ENCODE data around the gene CPT1C. TPM values are rescaled to one million over a fixed set of nuclear protein-coding genes. Genes with fewer than 3 reads are reported as not detected.

CPT1C gene
- total RNA-seq, 1 donor from 2014 or later: 60.9 TPM

- Mint-ChIP-seq H3K27me3 (ENCODE audit: low read depth) (peaks cover 6% of the 10 kb centered on the region), H3K9me3 (no peaks in the 10 kb centered on the region), H3K4me1 (peaks cover 22% of the 10 kb centered on the region), H3K4me3 (peak overlapping the region; percentile 77), H3K27ac (peak overlapping the region; percentile 91), H3K36me3 (peaks cover 14% of the 10 kb centered on the region)
- peak; percentile 4 for TF ChIP-seq CTCF (IDR thresholded peaks at IDR 0.05; ENCODE audit: unreplicated experiment)
- no peak for DNase-seq (ENCODE audit: low spot score in 2 of 2, unreplicated experiment in 2 of 2)
These were observed 749 bp upstream of the CPT1C start for GRCh38 chr19:49690079-49690655.

DNA sequence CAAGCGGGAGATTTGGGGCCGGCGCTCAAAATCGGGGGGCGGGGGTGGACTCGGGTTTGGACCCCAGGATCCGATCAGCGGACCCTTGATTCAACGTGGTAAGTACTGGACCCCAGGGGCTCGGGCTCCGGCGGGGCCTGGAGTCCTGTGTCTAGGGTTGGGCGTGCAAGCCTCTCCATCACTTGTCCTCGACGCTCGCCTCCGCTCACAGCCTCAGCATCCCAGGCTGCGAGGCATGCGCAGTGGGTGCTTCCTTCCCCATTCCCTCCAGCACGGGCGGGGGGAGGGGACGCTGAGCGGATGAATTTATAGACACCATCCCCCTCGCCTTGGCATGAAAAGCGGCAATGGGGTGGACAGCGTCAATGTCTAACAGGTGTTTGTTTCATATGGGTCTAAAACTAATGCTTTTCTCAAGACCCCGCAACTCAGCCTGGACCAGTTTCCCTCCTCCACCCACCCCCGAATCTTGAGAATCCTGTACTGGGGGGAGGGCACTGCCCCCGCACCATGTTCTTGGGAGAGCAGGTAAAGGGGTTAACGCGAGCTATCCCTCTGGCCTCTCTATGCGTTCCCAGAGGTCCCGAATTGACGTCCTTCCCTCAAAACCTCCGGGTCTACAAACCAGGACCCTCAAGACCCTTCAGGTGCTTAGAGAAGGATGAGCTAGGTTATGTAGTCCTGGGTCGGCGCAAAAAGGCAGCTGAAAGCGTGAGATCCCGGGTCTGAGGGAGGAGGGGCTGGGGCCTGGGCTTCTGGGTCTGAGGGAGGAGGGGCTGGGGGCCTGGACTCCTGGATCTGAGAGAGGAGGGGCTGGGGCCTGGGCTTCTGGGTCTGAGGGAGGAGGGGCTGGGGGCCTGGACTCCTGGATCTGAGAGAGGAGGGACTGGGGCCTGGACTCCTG, 579 bp downstream of the CPT1C start:
- Mint-ChIP-seq H3K4me3 (peak overlapping the region; percentile 77), H3K27me3 (ENCODE audit: low read depth) (peaks cover 6% of the 10 kb centered on the region), H3K27ac (peak overlapping the region; percentile 91), H3K9me3 (no peaks in the 10 kb centered on the region), H3K36me3 (peaks cover 7% of the 10 kb centered on the region), H3K4me1 (peaks cover 22% of the 10 kb centered on the region)
- no peak for TF ChIP-seq CTCF (IDR thresholded peaks at IDR 0.05; ENCODE audit: unreplicated experiment)
- peak in 1 of 2 experiments; percentile 75 for DNase-seq (ENCODE audit: low spot score in 2 of 2, unreplicated experiment in 2 of 2)

DNA sequence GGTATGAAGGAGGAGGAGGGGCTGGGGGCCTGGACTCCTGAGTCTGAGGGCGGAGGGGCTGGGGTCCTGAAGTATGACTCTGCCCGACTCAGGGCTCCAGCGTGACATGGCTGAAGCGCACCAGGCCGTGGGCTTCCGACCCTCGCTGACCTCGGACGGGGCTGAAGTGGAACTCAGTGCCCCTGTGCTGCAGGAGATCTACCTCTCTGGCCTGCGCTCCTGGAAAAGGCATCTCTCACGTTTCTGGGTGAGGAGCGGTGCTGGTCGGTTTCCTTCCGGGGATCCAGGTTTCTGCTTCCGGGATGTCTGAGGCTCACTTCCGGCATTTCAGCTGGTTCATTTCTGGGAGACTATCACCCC, 1.2 kb downstream of the CPT1C start:
- Mint-ChIP-seq H3K4me1 (peaks cover 22% of the 10 kb centered on the region), H3K27me3 (ENCODE audit: low read depth) (peaks cover 6% of the 10 kb centered on the region), H3K9me3 (no peaks in the 10 kb centered on the region), H3K27ac (no peak overlapping the region), H3K36me3 (peaks cover 10% of the 10 kb centered on the region), H3K4me3 (peak overlapping the region; percentile 26)
- no peak for DNase-seq (ENCODE audit: low spot score in 2 of 2, unreplicated experiment in 2 of 2)
- TF ChIP-seq CTCF (IDR thresholded peaks at IDR 0.05; ENCODE audit: unreplicated experiment): no peak

DNA sequence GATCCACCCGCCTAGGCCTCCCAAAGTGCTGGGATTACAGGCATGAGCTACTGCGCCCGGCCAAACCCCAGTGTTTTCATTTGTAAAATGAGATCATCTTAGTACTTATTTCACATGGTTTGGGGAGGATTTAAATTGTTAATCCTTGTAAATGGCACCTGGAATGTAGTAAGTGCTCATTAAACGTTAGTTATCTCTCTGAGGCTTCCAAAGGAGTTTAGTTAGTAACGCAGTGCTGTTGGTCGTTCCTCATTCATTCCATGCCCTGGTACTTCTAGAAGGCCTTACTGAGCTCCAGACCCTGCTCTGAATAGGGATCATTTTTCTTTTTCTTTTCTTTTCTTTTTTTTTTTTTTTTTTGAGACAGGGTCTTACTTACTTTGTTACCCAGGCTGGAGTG, 5.2 kb downstream of the CPT1C start:
- Mint-ChIP-seq H3K27ac (no peak overlapping the region), H3K4me3 (no peak overlapping the region), H3K27me3 (ENCODE audit: low read depth) (no peaks in the 10 kb centered on the region), H3K4me1 (peaks cover 6% of the 10 kb centered on the region), H3K36me3 (peaks cover 11% of the 10 kb centered on the region), H3K9me3 (no peaks in the 10 kb centered on the region)
- TF ChIP-seq CTCF (IDR thresholded peaks at IDR 0.05; ENCODE audit: unreplicated experiment): no peak
- no peak for DNase-seq (ENCODE audit: low spot score in 2 of 2, unreplicated experiment in 2 of 2)

- no peak overlapping the region for H3K27ac Mint-ChIP-seq
- H3K4me3 Mint-ChIP-seq: no peak overlapping the region
- H3K4me1 Mint-ChIP-seq: no peaks in the 10 kb centered on the region
- H3K9me3 Mint-ChIP-seq: no peaks in the 10 kb centered on the region
- peaks cover 11% of the 10 kb centered on the region for H3K36me3 Mint-ChIP-seq
- no peak for TF ChIP-seq CTCF (IDR thresholded peaks at IDR 0.05; ENCODE audit: unreplicated experiment)
- DNase-seq (ENCODE audit: low spot score in 2 of 2, unreplicated experiment in 2 of 2): no peak
- no peaks in the 10 kb centered on the region for H3K27me3 Mint-ChIP-seq (ENCODE audit: low read depth)
These were observed 5.9 kb downstream of the CPT1C start for GRCh38 chr19:49696865-49697264.
